ENCODE measurements around the gene GNRH2.

GRCh38 chr20:3021777-3022176 is 21.6 kb upstream of the GNRH2 start:
- TF ChIP-seq CTCF (IDR thresholded peaks at IDR 0.05) (no peak), POLR2A (IDR thresholded peaks at IDR 0.05) (no peak), POLR2AphosphoS5 (IDR thresholded peaks at IDR 0.05) (no peak), EP300 (IDR thresholded peaks at IDR 0.05) (no peak)

Data from gastroesophageal sphincter (tissue), 3 donors.